Activated CD4-positive, alpha-beta T cell treated with anti-CD3 and anti-CD28 coated beads for 48 hours (primary cell): ENCODE data around the gene DPYD.

Experiments used
- DNase-seq: peaks from one replicate; pipeline ENCODE4 v3.0.0-alpha.2; 2020

DPYD gene

DNA sequence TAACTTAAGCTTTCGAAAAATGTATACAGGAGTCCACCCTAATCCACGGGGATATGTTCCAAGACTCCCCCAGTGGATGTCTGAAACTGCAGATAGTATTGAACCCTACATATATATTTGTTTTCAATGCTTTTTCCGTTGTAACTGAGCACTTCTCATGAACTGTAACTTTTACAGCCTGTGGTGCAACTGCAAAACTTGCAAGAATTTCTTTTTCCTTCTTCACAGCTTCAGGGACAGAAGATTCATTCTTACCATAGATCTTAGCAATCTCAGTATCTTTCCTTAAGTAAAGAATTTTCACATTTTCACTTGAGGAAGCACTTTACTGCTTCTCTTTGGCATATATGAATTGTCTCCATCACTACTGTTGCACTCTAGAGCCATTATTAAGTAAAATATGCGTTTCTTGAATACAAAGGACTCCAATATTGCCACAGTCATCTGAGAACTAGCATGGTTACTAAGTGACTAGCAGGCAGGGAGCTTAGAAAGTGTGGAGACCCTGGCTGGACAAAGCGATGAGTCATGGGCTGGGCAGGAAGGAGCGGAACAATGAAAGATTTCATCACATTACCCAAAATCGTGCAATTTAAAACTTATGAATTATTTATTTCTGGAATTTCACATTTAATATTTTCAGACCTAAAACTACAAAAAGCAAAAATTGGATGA lies 14.1 kb downstream of the DPYD start:
- no peak for DNase-seq

DNA sequence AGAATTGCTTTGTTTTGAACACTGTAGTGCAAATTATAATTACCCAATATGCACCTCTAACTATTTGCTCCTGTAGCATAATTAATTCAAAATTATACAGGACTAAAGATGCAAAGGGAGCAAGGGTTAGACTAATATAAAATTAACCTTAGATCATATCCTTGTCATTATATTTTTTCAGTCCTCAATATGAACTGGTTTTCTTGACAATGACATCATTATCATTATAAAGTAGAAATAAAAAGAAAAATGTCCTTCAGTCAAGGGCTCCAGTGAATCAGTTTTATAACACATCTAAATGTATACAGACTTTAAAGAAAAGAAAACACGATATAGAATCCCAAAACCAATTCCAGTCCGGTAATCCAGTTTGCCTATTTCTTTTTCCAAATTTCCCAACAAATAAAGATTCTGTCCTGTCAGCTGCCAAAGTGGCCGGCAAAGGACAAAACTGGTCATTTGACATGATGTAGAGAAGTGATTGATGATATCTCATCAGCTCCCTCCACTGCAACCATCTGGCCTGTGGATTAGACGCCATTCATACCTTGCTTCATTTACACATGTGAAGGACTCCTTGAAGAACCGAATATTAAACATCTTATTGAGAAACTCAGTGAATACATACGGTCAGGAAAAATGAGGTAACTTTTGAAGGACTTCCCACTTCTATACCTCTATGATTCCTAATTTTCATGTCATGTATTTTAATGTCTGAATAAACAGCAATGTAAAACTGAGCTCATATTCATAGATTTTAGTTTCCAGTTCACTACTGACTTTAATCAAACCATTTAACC lies 15.5 kb downstream of the DPYD start:
- no peak for DNase-seq

DNA sequence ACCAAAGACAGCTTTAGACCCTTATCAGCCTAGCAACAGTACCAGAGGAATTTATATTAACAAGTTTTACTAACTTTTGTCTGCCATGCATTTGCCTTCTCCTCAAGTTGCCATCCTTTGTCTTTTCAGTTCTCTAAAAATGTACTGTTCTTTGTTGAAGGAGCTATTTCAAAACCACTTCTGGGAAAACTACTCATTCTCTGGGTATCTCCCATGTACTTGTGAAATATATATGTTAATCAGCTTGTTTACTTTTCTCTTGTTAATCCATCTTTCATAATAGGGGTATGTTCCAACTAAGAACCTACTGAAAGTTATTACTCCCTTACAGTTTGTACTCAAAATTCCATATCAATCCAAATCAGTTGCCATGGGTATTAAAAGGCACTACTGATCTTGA lies 16.3 kb downstream of the DPYD start:
- DNase-seq, result no peak

DNA sequence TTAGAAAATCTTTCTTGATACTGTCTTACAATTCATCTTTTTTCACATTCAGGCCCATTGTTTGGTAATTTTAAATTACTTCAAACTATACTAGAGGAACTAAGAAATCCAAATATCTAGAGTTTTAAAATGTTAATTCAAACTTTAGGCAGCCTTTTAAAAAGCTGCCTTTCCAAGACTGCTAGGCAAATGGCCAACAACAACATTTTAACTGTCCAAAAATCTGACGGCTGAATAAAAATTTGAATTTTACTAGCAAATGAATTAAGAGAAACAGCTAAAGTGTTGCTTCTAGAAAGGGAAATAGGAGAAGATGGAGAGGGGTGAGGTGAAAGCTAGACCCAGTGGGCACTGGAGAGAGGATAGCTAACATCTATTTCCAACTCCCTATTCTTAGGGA lies 17.2 kb downstream of the DPYD start:
- DNase-seq, result no peak

DNA sequence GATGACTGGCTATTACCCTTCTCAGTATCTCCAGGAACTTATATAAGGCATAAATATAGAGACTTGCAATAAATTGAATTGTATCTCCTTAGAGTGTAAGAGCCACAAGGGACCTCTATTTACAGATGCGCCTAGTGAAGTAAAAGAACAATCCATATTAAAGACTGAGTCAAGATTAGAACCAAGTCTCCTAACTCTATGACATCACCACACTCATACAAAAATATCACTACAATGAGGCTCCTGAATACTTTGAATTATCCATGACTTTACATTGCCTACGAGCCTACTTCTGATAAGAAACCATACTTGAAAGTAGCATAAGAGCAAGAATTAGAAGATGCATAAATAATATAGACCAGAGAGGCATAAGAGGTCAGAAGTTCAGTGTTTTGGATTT lies 18.8 kb downstream of the DPYD start:
- DNase-seq, result no peak

DNA sequence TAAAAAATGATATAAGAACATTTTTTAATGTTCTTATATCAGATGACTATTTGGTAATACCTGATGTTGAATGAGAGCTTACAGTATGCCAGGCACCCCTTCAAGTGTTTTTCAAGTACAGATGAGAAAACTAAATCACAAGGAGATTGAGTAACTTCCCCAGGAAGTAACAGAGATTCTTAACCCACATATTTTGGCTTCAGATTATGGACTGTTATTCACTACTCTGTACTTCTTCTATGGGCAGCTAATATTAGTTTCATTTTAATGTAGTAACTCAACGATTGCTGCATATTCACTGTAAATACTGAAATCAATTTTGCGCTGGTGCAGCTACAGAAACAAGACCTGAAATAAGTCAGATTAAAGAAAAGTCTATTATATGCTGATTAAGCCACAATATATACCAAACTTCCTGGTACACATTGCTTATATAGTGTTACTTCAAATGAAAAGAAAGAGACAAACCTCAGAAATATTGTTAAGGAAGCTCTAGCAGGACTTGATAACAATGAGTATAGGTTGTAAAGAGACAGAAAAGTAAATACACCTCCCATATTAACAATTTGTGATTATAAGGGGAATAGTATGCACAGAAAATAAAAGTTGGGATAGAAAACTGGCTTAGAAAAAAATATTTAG lies 19.7 kb downstream of the DPYD start:
- no peak for DNase-seq

DNA sequence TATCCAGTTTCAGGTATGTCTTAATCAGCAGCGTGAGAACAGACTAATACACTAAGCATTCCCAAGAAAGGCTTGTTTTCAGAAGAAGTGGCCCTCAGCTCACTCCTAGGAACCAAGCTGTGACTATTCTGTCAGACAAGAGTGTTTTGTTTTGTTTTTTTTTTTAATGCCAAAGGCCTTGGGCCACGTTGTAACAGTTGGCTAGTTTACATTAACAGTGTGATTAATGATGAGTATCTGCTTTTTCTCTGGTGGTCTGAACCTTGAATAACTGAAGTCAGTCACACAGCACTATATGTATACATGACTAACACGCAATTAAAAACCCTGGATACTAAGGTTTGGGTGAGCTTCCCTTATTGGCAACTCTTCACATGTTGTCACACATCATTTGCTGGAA lies 21.9 kb downstream of the DPYD start:
- no peak for DNase-seq

DNA sequence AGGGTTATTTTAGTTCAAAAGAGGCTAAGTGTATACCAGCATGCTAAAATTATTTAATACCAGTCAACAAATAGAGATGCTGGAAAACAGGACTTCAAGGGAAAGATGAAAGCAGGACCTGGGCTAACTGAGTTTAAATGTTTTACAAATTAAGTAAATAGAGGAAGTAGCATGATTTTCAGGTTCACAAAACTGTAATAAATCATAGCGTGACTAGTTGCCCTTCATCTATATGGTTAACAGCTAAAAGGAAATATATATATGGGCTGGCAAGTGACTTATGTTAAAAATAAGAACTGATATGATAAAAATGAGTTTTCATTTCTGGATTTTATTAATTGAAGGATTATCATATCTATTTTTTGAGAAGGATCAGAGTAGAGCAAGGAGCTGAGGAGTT lies 25.6 kb downstream of the DPYD start:
- no peak for DNase-seq

DNA sequence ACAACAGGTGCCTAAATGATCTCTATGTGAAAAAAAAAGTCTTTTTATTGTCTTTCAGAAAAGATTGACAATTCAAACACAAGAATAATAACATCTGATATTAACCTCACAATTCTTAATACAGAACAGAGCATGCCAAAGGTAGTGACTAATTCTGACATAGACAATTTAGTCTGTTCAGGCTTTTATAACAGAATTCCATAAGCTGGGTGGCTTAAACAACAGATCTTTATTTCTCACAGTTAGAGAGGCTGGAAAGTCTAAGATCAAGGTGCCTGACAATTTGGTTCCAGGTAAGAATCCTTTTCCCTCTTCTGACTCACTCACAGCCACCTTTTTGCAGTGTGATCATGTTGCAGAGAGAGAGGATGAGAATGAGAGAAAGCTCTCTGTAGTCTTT lies 27.0 kb downstream of the DPYD start:
- DNase-seq, result no peak

DNA sequence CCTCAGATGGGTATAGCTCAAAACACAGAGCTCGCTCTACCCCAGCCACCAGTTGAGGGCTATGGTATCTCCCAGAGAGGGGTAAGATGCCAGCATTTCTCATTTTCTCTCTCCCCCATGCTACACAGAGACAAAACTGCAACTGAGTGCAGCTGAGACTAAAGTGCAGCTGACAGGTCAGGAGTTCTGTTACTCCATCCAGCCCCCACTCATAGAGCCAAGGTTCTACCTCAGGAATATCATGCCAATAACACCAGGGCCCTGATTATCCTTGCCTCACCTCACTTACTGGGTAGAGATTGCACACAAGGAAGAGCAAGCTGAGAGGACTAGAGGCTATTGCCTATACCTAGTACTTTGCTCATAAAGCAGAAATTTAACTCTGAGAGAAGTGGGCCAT lies 34.6 kb downstream of the DPYD start:
- DNase-seq, result no peak

DNA sequence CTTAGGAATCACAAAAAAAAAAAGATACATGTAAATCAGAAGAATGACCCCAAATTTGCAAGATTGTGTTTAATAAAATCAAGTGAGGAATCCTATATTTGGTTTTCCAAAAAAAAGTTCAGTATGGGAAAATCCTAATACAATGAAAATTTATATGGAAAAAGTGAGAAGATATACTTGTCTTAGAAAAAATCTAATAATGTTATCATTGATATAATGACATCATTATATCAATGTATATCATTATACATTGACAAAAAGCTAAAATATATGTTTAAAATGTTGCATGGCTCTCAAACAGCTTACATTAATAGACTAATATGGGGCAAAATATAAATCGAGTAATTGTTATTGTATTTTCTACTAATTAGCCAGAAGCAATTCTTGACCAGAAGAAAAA lies 37.0 kb downstream of the DPYD start:
- no peak for DNase-seq

DNA sequence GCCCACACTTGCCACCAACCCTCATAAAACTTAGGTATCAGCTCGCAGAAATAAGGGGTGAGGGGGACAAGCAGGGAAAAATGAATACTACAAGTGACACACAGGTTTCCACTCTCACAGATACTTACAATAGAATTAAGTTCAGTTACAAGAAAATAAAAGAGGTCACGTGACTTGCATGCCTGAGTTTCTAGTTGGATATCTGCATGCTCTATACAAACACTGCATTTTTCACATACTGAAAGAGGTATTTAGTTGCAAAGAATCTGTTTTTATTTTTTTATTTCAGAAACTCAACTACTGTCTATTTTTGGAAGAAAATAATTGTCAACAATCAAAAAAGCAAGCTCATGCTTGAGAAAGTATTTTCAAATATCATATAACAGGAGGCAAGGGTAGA lies 43.5 kb downstream of the DPYD start:
- DNase-seq, result no peak

DNA sequence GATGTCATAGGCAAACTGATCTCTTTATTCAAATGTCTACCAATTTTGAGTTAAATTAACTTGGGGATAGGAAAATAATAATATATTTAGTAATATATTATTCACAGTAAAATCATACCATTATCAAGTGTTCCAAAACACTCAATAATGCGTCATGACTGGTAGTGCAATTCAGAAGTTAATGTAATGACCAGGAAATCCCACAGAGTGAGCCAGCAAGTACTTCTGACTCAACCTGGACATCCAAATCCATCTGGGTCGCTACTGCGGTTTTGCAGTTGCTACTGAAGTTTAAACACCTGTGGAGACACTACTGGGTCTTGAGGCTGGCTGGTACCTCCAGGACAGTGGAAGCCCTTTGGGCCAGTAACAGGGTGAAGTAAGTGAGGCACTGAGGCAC lies 44.8 kb downstream of the DPYD start:
- DNase-seq, result no peak

DNA sequence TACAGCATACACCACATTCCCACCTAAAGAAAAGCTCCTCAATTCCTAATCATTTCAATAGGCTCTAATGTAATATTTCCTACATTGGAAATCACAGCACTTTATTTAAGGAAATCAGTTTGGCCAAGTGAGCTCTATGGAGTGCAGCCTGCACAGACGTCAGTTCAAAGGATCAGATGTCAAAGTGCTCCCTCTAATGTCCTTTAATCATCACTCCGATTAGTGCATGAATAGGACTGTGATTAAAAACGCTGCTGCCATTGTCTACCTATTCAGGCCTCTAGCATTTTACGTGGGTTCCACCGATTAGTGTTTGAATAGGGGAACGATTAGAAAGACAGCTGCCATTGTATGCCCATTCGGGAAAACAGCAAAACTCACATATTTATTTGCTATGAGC lies 50.2 kb downstream of the DPYD start:
- DNase-seq, result no peak

DNA sequence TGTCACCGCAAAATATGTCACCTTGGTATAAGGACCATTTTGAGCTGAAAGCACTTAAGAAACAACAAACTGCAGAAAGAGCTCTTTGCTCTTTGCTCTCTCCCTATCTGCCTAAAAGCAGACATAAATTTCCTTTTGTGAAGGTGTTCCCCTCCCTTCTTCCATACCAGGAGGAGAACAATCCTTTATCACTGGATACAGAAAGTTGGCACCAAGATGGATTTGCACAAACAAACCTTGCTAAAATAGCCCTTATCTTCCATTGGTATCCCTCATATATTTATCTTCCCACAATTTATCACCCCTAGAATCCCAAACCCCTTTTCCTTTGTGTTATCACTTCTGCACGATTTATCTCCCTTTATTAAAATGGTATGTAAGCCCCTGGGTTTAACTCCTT lies 51.4 kb downstream of the DPYD start:
- no peak for DNase-seq

DNA sequence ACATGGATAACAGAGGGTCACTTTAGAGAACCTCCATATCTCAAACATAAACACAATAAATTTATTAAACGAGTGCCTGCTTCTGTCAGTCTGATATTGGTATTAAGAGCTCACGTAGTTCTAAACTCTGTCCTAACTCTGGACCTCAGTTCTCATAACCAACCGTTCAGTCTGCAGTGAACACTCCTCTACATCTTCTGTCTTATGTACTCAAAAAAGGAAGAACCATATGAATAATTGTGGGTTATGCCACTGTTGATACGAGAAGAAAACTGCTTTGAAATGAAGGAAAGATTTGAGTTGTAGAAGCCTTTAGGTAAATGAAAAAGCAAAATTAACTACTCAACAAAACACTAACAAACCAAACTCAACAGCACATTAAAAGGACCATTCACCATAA lies 53.7 kb downstream of the DPYD start:
- no peak for DNase-seq

DNA sequence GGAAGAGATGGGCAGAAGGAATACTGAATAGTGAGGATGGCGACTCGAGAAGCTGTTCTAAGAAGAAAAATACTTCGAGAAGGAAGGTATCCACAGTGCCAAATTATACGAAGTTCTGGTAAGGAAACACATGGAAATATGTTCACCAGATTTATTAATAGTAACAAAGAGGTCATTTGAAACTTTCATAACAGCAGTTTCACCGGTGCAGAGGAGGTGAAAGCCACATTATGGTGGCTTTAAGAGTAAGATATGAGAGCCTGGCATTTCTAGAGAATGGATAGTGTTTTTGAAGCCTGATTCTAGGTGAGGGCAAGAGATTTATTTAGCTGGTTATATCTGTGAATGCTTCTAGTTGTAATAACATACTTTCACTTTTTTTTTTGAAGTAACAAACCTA lies 56.2 kb downstream of the DPYD start:
- no peak for DNase-seq

DNA sequence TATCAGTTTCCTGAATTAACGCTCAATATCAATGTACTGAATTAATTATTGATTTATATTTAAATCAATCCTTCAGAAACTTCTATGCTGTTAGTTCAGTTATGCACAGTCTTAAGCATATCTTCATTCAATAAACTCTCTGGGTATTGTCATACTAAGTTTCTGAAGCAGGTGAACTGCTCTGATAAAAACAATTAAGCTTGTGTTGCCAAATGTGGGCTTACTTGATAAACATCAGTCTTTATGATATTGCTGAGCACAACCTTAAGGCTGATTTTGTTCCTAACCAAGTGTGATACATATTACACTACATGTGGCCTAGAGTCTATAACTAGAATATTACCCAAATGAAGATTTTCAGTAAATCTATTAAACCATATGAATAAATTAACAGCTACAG lies 67.6 kb downstream of the DPYD start:
- DNase-seq, result no peak

DNA sequence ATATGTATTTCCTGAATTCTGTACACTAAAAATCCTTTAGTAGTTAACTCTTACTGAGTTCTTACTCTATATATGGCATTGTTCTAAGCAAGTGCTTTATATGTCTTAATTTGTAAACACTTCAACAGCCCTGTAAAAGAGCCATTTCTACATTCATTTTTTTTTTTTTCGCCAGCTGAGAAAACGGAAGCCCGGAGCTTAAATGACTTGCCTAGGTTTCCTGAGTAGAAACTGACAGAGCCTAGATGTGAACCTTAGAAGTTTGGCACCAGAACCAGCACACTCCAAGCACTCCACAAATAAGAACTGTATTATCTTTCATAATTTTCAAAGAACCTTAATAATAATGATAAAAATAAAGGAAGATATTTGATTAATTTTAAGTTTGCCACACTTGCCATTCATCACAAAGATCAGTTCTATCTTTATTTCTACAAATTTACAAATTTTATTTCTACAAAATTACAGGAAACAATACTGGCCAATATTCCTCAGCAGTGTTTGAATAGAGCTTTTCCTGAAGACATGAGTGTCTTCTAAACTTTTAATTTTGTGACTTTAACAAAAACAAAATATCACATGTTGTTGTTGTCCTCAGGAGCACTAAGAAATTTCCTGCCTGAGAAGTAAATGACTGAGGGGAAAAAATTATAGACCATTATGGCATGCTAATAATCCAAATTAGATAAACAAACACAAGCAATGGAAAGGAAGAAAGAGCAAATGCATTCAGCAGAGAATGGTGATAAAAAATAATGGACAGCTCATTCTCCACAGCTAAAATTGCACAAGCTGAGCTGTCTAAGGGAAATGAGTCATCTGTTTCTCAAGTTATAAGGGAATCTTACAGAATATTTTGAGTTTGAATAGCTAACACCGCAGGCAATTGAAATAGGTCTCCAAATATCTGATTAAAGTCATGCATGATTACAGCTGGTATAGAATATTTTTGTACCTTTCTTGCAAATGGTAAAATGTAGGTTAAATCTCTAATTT lies 71.2 kb downstream of the DPYD start:
- no peak for DNase-seq

DNA sequence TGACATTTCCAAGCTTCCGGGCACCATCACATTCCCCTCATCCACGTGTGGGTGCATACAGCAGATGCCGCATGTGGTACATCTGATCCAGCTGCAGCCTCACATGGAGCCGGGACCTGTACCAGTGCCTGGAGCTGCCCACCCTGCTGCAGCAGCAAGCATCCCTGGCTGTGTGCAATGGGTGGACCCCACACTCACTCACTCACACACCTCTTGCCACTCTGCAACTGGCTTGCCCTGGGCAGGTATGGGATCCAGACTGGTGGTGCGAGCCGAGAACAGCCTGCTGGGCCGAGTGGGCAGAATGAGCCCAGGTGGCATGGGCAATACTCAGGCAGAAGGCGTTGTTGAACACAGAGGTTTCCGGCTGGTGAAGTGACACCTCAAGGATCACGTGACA lies 75.0 kb downstream of the DPYD start:
- no peak for DNase-seq

DNA sequence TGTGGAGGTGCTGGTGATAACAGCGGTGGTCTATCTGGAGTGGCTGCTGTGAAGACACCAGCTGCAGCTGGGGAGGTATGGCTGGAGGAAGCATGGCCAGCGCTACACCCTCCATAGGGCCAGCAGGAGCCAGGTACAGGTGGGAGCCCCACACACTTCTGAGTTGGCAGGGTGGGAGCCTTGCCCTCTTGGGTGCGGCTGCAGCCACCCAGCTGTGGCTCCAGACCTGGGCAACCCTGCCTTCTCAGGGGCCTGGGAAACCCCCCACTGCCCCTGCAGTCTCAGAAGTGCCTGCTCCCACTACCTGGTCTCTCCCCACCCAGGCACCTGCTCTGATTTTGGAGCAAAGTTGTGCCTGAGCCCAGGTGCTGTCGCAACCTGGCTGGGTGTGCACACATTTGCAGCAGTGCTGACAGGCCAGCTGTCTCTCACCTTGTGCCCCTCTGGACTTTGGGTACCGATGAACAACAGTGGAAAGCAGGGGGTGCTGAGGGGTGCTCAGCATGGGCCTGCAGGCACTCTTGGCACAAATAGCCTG lies 76.2 kb downstream of the DPYD start:
- no peak for DNase-seq

DNA sequence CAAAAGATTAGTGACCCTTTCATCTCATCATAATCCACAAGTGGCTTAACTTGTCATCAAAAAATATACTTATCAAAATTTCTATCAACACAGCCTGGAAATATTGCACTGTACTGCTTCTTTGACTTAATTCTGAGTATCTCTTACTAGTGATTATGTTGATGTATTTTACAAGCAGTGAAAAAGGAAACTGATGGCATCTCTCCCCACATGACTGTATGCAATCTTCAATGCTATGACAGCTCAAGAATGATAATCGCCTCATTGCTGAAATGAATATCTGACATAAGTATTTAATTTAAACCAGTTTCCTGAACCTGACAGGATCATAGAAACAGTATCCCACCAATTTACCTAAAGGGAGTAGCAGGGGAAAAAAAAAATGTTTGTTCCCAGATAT lies 79.5 kb downstream of the DPYD start:
- no peak for DNase-seq

DNA sequence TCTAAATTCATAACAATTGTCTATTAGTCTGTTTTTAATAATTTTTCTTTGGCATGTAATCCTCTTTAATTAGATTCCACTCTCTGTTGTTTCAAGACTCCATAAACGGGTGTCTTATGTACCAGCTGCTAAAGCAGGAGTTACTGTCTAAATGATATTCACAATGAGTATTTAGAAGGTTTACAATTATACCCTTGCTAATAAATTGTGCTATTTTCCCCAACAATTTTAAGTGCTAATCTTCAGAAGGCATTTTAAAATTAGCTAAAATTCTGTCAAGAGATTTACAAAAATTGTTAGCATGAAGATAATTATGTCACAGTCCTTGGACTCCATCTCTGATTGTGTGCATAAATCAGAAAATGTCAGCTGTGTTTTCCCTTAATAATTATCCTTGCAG lies 83.7 kb downstream of the DPYD start:
- DNase-seq, result no peak
